Neural progenitor cell (in vitro differentiated cells): ENCODE data around the gene MAST2. TPM values are rescaled to one million over a fixed set of nuclear protein-coding genes. Genes with fewer than 3 reads are reported as not detected.

Source experiments
- DNase-seq: peaks from one replicate; pipeline ENCODE4 v3.0.0-alpha.2; 2016; ENCODE audit warnings: low spot score
- H2AFZ ChIP-seq: fragments of 200-600 bp; sonication (generic); replicated peaks from 2 replicates; pipeline ENCODE4 v1.6.1; 2016; ENCODE audit warnings: antibody characterized with exemption
- H3F3A ChIP-seq: fragments of 200-600 bp; sonication (generic); 2 replicates; pipeline ENCODE4 v1.6.1; 2016; ENCODE audit warnings: antibody characterized with exemption, low read depth
- H3K27ac ChIP-seq: fragments of 200-600 bp; sonication (generic); 2 replicates; pipeline ENCODE4 v1.5.1; 2016; ENCODE audit warnings: mild to moderate bottlenecking
- H3K27me3 ChIP-seq: fragments of 200-600 bp; sonication (generic); 2 replicates; pipeline ENCODE4 v1.6.1; 2016; ENCODE audit warnings: mild to moderate bottlenecking, moderate library complexity
- H3K36me3 ChIP-seq: fragments of 200-600 bp; sonication (generic); 2 replicates; pipeline ENCODE4 v1.5.1; 2016
- H3K4me1 ChIP-seq: fragments of 200-600 bp; sonication (generic); 2 replicates; pipeline ENCODE4 v1.6.1; 2016; ENCODE audit warnings: mixed run types
- H3K4me2 ChIP-seq: fragments of 200-600 bp; sonication (generic); 2 replicates; pipeline ENCODE4 v1.6.1; 2016
- H3K4me3 ChIP-seq: fragments of 200-600 bp; sonication (generic); 2 replicates; pipeline ENCODE4 v1.5.1; 2016
- H3K79me2 ChIP-seq: fragments of 200-600 bp; sonication (generic); 2 replicates; pipeline ENCODE4 v1.6.1; 2016; ENCODE audit warnings: low read depth
- H3K9ac ChIP-seq: fragments of 200-600 bp; sonication (generic); 2 replicates; pipeline ENCODE4 v1.6.1; 2016
- H3K9me3 ChIP-seq: fragments of 200-600 bp; sonication (generic); 2 replicates; pipeline ENCODE4 v1.5.1; 2016; ENCODE audit warnings: low read depth
- H4K20me1 ChIP-seq: fragments of 200-600 bp; sonication (generic); 2 replicates; pipeline ENCODE4 v1.6.1; 2016; ENCODE audit warnings: low read depth
- H3K27ac Mint-ChIP-seq: 3 replicates; pipeline ENCODE4 v1.8.0; 2021; ENCODE audit warnings: mixed read lengths
- H3K27me3 Mint-ChIP-seq: 2 replicates; pipeline ENCODE4 v1.8.0; 2022; ENCODE audit warnings: low read depth, mild to moderate bottlenecking, inconsistent platforms, moderate library complexity, mixed read lengths; ENCODE audit not compliant: insufficient read depth
- H3K36me3 Mint-ChIP-seq: 3 replicates; pipeline ENCODE4 v1.8.0; 2021; ENCODE audit warnings: mixed read lengths
- H3K4me1 Mint-ChIP-seq: 3 replicates; pipeline ENCODE4 v1.8.0; 2021; ENCODE audit warnings: mixed read lengths
- H3K4me3 Mint-ChIP-seq: 3 replicates; pipeline ENCODE4 v1.8.0; 2021; ENCODE audit warnings: mild to moderate bottlenecking, moderate library complexity, mixed read lengths
- H3K9me3 Mint-ChIP-seq: 3 replicates; pipeline ENCODE4 v1.8.0; 2020; ENCODE audit warnings: mixed read lengths
- CTCF ChIP-seq: fragments of 200-600 bp; sonication (generic); IDR thresholded peaks from 2 replicates; pipeline ENCODE4 v1.5.1; 2017; ENCODE audit warnings: antibody characterized with exemption, mild to moderate bottlenecking
- EZH2 ChIP-seq: fragments of 200-600 bp; sonication (generic); IDR thresholded peaks from 2 replicates; pipeline ENCODE4 v1.6.1; 2017; ENCODE audit warnings: antibody characterized with exemption, mild to moderate bottlenecking, moderate library complexity
- EZH2phosphoT487 ChIP-seq: fragments of 200-600 bp; sonication (generic); IDR thresholded peaks from 2 replicates; pipeline ENCODE4 v1.6.1; 2017; ENCODE audit warnings: antibody characterized with exemption
- total RNA-seq: library from RNA; depleted of rRNA; stranded (reverse); fragments of >200 nt; gene quantifications from 2 replicates; pipeline ENCODE4 v1.2.3, GENCODE V29; 2015; ENCODE audit warnings: low replicate concordance

The MAST2 gene
- total RNA-seq, 1 donor from 2014 or later, result 5.5 TPM

GRCh38 chr1:46010611-46011010 is 207.2 kb downstream of the MAST2 start:
- Mint-ChIP-seq H3K4me3 (no peak overlapping the region), H3K9me3 (peaks cover 2% of the 10 kb centered on the region), H3K4me1 (no peaks in the 10 kb centered on the region), H3K36me3 (peaks cover 30% of the 10 kb centered on the region), H3K27me3 (peaks cover 2% of the 10 kb centered on the region), H3K27ac (no peak overlapping the region)
- H3K27ac ChIP-seq, result no peak overlapping the region
- H3K4me3 ChIP-seq, result no peak overlapping the region
- no peak overlapping the region for H3K9ac ChIP-seq
- no peaks in the 10 kb centered on the region for H3K9me3 ChIP-seq
- no peak for TF ChIP-seq EZH2phosphoT487
- no peaks in the 10 kb centered on the region for H4K20me1 ChIP-seq
- H3K27me3 ChIP-seq, result no peaks in the 10 kb centered on the region
- H3F3A ChIP-seq, result no peaks in the 10 kb centered on the region
- H3K4me2 ChIP-seq, result no peak overlapping the region
- H3K79me2 ChIP-seq, result no peaks in the 10 kb centered on the region
- no peaks in the 10 kb centered on the region for H3K36me3 ChIP-seq
- no peaks in the 10 kb centered on the region for H3K4me1 ChIP-seq
- H2AFZ ChIP-seq, result no peak overlapping the region
- no peak for DNase-seq

- Mint-ChIP-seq H3K4me1 (no peaks in the 10 kb centered on the region), H3K9me3 (peaks cover 2% of the 10 kb centered on the region), H3K4me3 (no peak overlapping the region), H3K36me3 (peaks cover 30% of the 10 kb centered on the region), H3K27ac (no peak overlapping the region), H3K27me3 (peaks cover 2% of the 10 kb centered on the region)
- no peak overlapping the region for H3K27ac ChIP-seq
- no peak overlapping the region for H2AFZ ChIP-seq
- no peaks in the 10 kb centered on the region for H3K27me3 ChIP-seq
- H3K4me1 ChIP-seq, result no peaks in the 10 kb centered on the region
- H4K20me1 ChIP-seq, result no peaks in the 10 kb centered on the region
- no peak overlapping the region for H3K9ac ChIP-seq
- no peaks in the 10 kb centered on the region for H3K36me3 ChIP-seq
- H3F3A ChIP-seq, result no peaks in the 10 kb centered on the region
- DNase-seq, result no peak
- TF ChIP-seq EZH2, result no peak
- TF ChIP-seq CTCF, result no peak
- no peak for TF ChIP-seq EZH2phosphoT487
- H3K4me3 ChIP-seq, result no peak overlapping the region
- no peaks in the 10 kb centered on the region for H3K79me2 ChIP-seq
- no peak overlapping the region for H3K4me2 ChIP-seq
- H3K9me3 ChIP-seq, result no peaks in the 10 kb centered on the region
These were observed 207.8 kb downstream of the MAST2 start for GRCh38 chr1:46011121-46011695.

GRCh38 chr1:46012236-46012635 is 208.8 kb downstream of the MAST2 start:
- no peak overlapping the region for H3K27ac Mint-ChIP-seq
- H3K27me3 ChIP-seq, result no peaks in the 10 kb centered on the region
- no peaks in the 10 kb centered on the region for H3K79me2 ChIP-seq
- H3K36me3 Mint-ChIP-seq, result peaks cover 26% of the 10 kb centered on the region
- no peak overlapping the region for H3K4me3 ChIP-seq
- H3K4me1 ChIP-seq, result no peaks in the 10 kb centered on the region
- DNase-seq, result no peak
- H3K4me2 ChIP-seq, result no peak overlapping the region
- no peaks in the 10 kb centered on the region for H3K4me1 Mint-ChIP-seq
- no peak overlapping the region for H3K27ac ChIP-seq
- TF ChIP-seq CTCF, result no peak
- no peak for TF ChIP-seq EZH2
- no peak for TF ChIP-seq EZH2phosphoT487
- H3K4me3 Mint-ChIP-seq, result no peak overlapping the region
- H3K9me3 Mint-ChIP-seq, result peaks cover 2% of the 10 kb centered on the region
- H2AFZ ChIP-seq, result no peak overlapping the region
- no peaks in the 10 kb centered on the region for H4K20me1 ChIP-seq
- peaks cover 2% of the 10 kb centered on the region for H3K27me3 Mint-ChIP-seq
- no peaks in the 10 kb centered on the region for H3F3A ChIP-seq
- H3K9me3 ChIP-seq, result no peaks in the 10 kb centered on the region
- H3K9ac ChIP-seq, result no peak overlapping the region
- no peaks in the 10 kb centered on the region for H3K36me3 ChIP-seq

DNA sequence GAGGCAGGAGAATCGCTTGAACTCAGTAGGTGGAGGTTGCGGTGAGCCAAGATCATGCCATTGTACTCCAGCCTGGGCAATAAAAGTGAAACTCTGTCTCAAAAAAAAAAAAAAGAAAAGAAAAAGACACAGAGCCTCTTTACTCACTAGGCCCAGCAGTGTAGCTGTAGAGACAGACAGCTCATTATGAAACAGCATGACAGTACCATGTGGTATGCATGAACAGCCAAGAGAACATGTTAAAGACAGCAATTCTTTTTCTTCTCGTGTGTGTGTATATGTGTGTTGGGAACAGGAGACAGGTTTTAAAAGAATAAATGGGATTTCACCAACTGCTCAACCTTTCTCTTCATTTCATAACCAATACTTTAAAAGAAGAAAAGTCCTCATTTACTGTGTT is 210.2 kb downstream of the MAST2 start:
- no peaks in the 10 kb centered on the region for H3K9me3 ChIP-seq
- Mint-ChIP-seq H3K9me3 (peaks cover 2% of the 10 kb centered on the region), H3K4me3 (no peak overlapping the region), H3K27ac (no peak overlapping the region), H3K4me1 (no peaks in the 10 kb centered on the region), H3K36me3 (peaks cover 16% of the 10 kb centered on the region), H3K27me3 (peaks cover 2% of the 10 kb centered on the region)
- no peak overlapping the region for H3K9ac ChIP-seq
- no peaks in the 10 kb centered on the region for H3K27me3 ChIP-seq
- DNase-seq, result no peak
- H3F3A ChIP-seq, result no peaks in the 10 kb centered on the region
- no peak for TF ChIP-seq EZH2phosphoT487
- TF ChIP-seq CTCF, result no peak
- no peak for TF ChIP-seq EZH2
- H3K4me2 ChIP-seq, result no peak overlapping the region
- no peak overlapping the region for H2AFZ ChIP-seq
- no peaks in the 10 kb centered on the region for H4K20me1 ChIP-seq
- H3K79me2 ChIP-seq, result no peaks in the 10 kb centered on the region
- H3K36me3 ChIP-seq, result no peaks in the 10 kb centered on the region
- peaks cover 1% of the 10 kb centered on the region for H3K4me1 ChIP-seq
- no peak overlapping the region for H3K4me3 ChIP-seq
- no peak overlapping the region for H3K27ac ChIP-seq
